Subcutaneous abdominal adipose tissue (tissue), 5 donors: Measurements from ENCODE around the gene CD320.
A peak's percentile ranks its signal among the peaks of the same experiment; 100 is the strongest.
"Not testable (repeated sequence)": the region's sequence is repeated elsewhere in the genome, so short reads cannot be mapped to it uniquely, and the experiment has no call there.

Experiments used
- H3K27ac ChIP-seq: one replicate; pipeline ENCODE4 v1.7.0; 2013; ENCODE audit warnings: low read depth, mild to moderate bottlenecking, inconsistent platforms, low read length, moderate library complexity
- H3K27me3 ChIP-seq, 5 donors: one replicate each; pipeline ENCODE4 v1.7.0; 2013; ENCODE audit warnings: low read length in 5 of 5, inconsistent platforms in 1 of 5; ENCODE audit not compliant: control insufficient read depth in 5 of 5, insufficient read depth in 4 of 5
- H3K36me3 ChIP-seq, 5 donors: one replicate each; pipeline ENCODE4 v1.7.0; 2013; ENCODE audit warnings: low read length in 5 of 5; ENCODE audit not compliant: control insufficient read depth in 5 of 5, insufficient read depth in 5 of 5
- H3K4me1 ChIP-seq, 5 donors: one replicate each; pipeline ENCODE4 v1.7.0; 2013; ENCODE audit warnings: low read length in 5 of 5, mild to moderate bottlenecking in 3 of 5, moderate library complexity in 1 of 5; ENCODE audit not compliant: control insufficient read depth in 5 of 5, insufficient read depth in 5 of 5
- H3K4me3 ChIP-seq, 5 donors: one replicate each; pipeline ENCODE4 v1.7.0; 2013; ENCODE audit warnings: low read length in 5 of 5, low read depth in 1 of 5
- H3K9ac ChIP-seq, 5 donors: one replicate each; pipeline ENCODE4 v1.7.0; 2013; ENCODE audit warnings: low read length in 5 of 5, mild to moderate bottlenecking in 4 of 5, moderate library complexity in 3 of 5
- H3K9me3 ChIP-seq, 5 donors: one replicate each; pipeline ENCODE4 v1.7.0; 2013; ENCODE audit warnings: low read length in 5 of 5; ENCODE audit not compliant: control insufficient read depth in 5 of 5
- donor health status: healthy.
- donor health status: healthy.
- donor health status: healthy.
- donor health status: healthy.
- donor health status: healthy.

The CD320 gene

GRCh38 chr19:8307965-8308866, at the start of gene CD320:
Gene CD320, minus strand, starts transcription at chr19:8308358. Its CDS starts 68 bp downstream, at chr19:8308290.
- H3K4me1 ChIP-seq = peaks cover 11 to 64% (median 44%) of the 10 kb centered on the region in 5 donors
- H3K36me3 ChIP-seq = peaks cover 0 to 37% (median 25%) of the 10 kb centered on the region in 5 donors
- peak within 1 kb of the TSS; percentile 61 to 81 (median 77) for H3K4me3 ChIP-seq
- no peaks in the 10 kb centered on the region for H3K27me3 ChIP-seq
- peak within 1 kb of the TSS; percentile 50 for H3K27ac ChIP-seq
- peak within 1 kb of the TSS in 4 of 5 donors; percentile 48 to 87 (median 67) for H3K9ac ChIP-seq
- no peaks in the 10 kb centered on the region for H3K9me3 ChIP-seq

GRCh38 chr19:8357007-8357521, 48.9 kb upstream of the CD320 start:
- H3K27ac ChIP-seq = no peak overlapping the region
- no peak overlapping the region for H3K4me3 ChIP-seq
- no peak overlapping the region for H3K9ac ChIP-seq
- H3K36me3 ChIP-seq = no peaks in the 10 kb centered on the region
- no peaks in the 10 kb centered on the region for H3K27me3 ChIP-seq
- H3K9me3 ChIP-seq = peaks cover 0 to 5% (median 0%) of the 10 kb centered on the region in 5 donors
- peaks cover 7 to 38% (median 27%) of the 10 kb centered on the region in 5 donors for H3K4me1 ChIP-seq

- H3K4me1 ChIP-seq = peaks cover 2 to 33% (median 21%) of the 10 kb centered on the region in 5 donors
- no peak overlapping the region for H3K4me3 ChIP-seq
- H3K27ac ChIP-seq = peak overlapping the region; percentile 51
Observed at GRCh38 chr19:8355631-8356402, 47.7 kb upstream of the CD320 start.

GRCh38 chr19:8352845-8353244, 44.7 kb upstream of the CD320 start:
- not testable (repeated sequence) for H3K4me3 ChIP-seq, H3K36me3 ChIP-seq, H3K9me3 ChIP-seq, H3K27me3 ChIP-seq, H3K9ac ChIP-seq
- H3K27ac ChIP-seq = peak overlapping the region; percentile 29
- peaks cover 2 to 44% (median 28%) of the 10 kb centered on the region in 5 donors for H3K4me1 ChIP-seq

More at GRCh38 chr19:8355631-8356402, 47.7 kb upstream of the CD320 start:
- H3K9me3 ChIP-seq = peaks cover 0 to 5% (median 0%) of the 10 kb centered on the region in 5 donors
- no peak overlapping the region for H3K9ac ChIP-seq
- H3K36me3 ChIP-seq = no peaks in the 10 kb centered on the region
- no peaks in the 10 kb centered on the region for H3K27me3 ChIP-seq

GRCh38 chr19:8352134-8352827, 44.1 kb upstream of the CD320 start:
- H3K27me3 ChIP-seq = no peaks in the 10 kb centered on the region
- H3K4me3 ChIP-seq = no peak overlapping the region
- H3K36me3 ChIP-seq = no peaks in the 10 kb centered on the region
- H3K9me3 ChIP-seq = peaks cover 0 to 5% (median 0%) of the 10 kb centered on the region in 5 donors
- peak overlapping the region in 1 of 5 donors; percentile 18 for H3K9ac ChIP-seq
- peak overlapping the region; percentile 29 for H3K27ac ChIP-seq
- peaks cover 2 to 48% (median 32%) of the 10 kb centered on the region in 5 donors for H3K4me1 ChIP-seq

- not testable (repeated sequence) for H3K27me3 ChIP-seq, H3K9me3 ChIP-seq, H3K9ac ChIP-seq, H3K4me3 ChIP-seq, H3K27ac ChIP-seq, H3K36me3 ChIP-seq
- peaks cover 0 to 36% (median 26%) of the 10 kb centered on the region in 5 donors for H3K4me1 ChIP-seq
Observed at GRCh38 chr19:8349629-8350372, 41.6 kb upstream of the CD320 start.

GRCh38 chr19:8343483-8343844, 35.3 kb upstream of the CD320 start:
- H3K9ac ChIP-seq = no peak overlapping the region
- no peaks in the 10 kb centered on the region for H3K9me3 ChIP-seq
- H3K4me3 ChIP-seq = peak overlapping the region; percentile 22 to 77 (median 32)
- H3K4me1 ChIP-seq = peaks cover 2 to 43% (median 34%) of the 10 kb centered on the region in 5 donors
- no peak overlapping the region for H3K27ac ChIP-seq
- H3K27me3 ChIP-seq = no peaks in the 10 kb centered on the region
- H3K36me3 ChIP-seq = no peaks in the 10 kb centered on the region

DNA sequence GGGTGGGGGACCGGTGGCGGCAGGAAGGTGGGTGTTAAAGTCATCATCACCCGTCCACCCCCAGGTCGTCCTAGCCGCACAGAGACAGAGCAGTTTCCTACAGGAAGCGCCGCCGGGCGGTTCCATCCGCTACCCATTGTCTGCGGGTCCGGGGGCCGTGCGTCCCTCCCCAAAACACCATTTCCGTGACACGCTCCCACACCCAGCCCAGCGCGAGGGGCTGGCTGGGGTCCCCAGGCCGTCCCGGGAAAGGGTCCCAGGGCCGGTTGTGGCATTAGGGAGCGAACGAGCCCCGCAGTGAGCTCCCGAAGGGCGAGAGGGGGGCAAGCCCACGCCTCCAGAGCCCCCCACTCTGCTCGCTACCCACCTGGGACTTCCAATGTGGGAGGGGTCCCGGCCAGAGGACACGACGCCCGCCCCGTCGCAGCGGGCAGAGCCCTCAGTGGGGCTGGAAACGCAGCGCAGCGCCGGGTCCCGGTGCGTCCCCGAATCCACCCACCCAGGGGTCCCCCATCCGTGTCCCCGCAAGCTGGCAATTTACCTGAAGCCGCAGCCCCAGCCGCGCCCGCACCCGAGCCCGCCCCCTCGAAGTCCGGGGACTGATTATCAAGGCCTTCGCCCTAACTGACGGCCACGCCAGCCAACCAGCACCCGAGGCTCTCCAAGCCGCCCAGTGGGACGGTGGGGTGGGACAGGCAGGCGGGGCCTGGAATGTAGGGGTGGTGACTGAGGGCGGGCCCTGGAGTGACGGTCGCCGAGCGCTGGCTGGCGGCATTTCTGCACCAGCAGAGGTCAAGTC, 34.7 kb upstream of the CD320 start, which contains the start of gene KANK3:
Gene KANK3 (minus strand): TSS at position 579 of the 799 bp plus-strand sequence. CDS start 5,434 bp downstream, outside the sequence.
- peak within 1 kb of the TSS in 4 of 5 donors; percentile 38 to 92 (median 80) for H3K9ac ChIP-seq

More for the DNA sequence above, 34.7 kb upstream of the CD320 start, which contains the start of gene KANK3:
- Histone ChIP-seq H3K4me1 (peaks cover 2 to 48% (median 32%) of the 10 kb centered on the region in 5 donors), H3K9me3 (no peaks in the 10 kb centered on the region), H3K27ac (peak within 1 kb of the TSS; percentile 89), H3K4me3 (peak within 1 kb of the TSS; percentile 29 to 77 (median 72)), H3K36me3 (no peaks in the 10 kb centered on the region), H3K27me3 (no peaks in the 10 kb centered on the region)
